T-helper 22 cell (primary cell): ENCODE results near the gene ARSB.
"Not testable (repeated sequence)": the region's sequence is repeated elsewhere in the genome, so short reads cannot be mapped to it uniquely, and the experiment has no call there.

Experiments used
- DNase-seq: peaks from one replicate; pipeline ENCODE4 v3.0.0-alpha.2; 2020; ENCODE audit warnings: low read depth

ARSB gene

GRCh38 chr5:78747705-78748359 lies 237.3 kb downstream of the ARSB start:
- DNase-seq, result no peak

GRCh38 chr5:78747055-78747454 lies 238.1 kb downstream of the ARSB start:
- DNase-seq, result no peak

DNA sequence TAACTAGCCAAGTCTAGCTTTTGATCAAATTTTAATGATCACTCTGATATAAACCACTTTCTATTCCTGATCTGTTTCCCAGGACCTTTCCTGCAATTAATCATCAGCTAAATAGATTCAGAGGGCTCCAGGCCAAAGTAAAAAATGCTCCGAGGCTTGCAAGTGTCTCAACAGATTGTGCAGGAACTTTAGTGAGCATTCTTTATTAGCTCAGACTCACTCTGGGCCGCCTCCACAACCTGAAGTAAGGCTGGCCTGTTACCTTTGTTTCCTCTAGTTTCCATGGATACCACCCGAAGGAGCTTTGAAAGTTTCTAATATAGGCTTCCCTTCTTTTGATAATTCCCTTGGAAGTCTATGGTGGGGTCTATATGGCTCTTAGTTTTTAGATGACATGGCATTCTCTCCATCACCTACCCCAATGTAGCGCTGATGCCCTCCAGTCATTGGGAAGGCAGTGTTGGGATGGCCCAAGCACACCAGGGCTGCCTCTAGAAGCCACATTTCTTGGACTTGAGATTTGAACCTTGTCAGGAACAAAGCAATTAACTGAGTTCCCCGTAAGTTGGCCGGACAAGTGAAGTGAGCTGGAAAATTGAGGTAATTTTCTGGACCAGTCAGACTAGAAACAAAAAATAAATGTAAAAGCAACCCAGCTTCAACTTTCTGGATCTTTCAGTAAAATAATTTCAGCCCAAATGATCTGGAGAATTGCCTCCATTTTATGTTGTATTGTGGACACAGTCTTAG lies 238.9 kb downstream of the ARSB start:
- DNase-seq, result no peak

- DNase-seq, result no peak
Measured at GRCh38 chr5:78744951-78745534, 240.1 kb downstream of the ARSB start.

GRCh38 chr5:78741019-78741418 lies 244.1 kb downstream of the ARSB start:
- DNase-seq, result no peak

DNA sequence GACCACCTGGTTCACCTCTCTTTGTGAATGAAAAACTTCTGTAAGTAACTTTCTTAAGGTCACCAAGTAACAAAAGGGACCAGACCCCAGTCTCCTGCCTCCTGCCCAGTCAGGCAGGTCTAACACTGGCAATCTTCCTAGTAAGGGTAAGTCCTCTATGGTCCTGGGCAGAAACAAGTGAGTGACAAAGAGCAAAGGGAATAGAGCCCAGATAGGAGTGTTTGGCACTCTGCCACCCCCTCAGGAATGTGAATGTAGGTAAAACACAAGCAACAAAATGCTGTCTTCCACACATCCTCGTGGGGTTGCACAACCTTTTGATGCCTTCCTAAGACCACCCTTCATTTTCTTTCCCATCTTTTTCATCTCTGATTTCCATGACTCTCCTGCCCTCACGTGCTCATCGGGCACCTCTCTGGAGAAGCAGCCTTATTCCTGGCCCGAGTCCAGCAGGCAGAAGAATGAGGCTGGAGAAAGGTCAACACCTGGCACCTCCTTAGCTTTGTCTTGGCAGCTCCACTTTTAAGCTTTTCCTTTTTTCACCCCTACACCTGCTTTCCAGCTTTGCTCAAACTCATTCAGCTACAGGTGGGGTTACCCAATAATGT lies 246.3 kb downstream of the ARSB start:
- no peak for DNase-seq

GRCh38 chr5:78738104-78738503 lies 247.0 kb downstream of the ARSB start:
- no peak for DNase-seq

DNA sequence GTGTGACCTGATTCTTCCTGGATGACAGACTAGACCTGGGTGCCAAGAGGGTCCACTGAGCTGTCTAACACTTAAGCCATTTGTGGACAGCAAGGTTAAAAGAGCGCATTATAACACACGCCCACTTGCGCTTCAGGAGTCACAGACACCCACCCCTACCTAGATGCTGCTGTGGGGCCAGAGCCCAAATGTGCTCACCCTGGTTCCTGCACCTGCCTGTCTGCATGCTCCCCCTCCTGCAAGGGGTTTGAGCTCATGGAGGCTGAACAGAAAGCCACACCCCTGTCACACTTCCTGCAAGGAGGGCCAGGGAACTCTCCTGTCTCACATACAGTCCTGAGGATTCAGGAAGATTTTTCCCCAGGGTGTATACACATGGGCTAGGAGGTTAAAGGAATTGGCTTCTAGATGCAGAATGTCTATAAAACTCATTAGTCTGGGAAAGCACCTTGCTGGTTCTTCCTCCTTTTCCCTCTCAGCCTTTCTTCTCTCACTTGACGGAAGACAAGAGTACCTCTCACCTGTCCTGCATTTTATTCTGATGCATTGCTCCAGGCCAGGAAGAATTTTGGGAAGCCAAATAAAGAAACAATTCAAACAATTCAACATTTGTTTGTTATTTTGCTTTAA lies 249.2 kb downstream of the ARSB start:
- no peak for DNase-seq

DNA sequence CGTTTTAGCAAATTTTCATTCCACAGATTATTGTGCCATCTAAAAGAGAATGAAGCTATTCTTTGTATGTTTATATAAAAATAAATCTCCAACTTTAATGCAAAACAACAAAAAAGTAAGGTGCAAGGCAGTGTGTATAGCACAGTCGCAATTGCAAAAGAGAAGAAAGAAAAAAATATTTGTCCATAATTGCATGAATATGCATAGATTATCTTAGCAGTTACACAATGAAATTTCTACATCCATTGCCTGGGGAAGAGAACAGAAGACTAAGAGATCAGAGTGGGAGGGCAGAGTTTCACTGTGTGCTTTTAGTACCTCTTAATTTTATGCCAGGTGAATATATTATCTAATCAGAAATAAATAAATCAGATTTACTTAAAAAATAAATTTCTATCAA lies 250.2 kb downstream of the ARSB start:
- DNase-seq, result no peak

DNA sequence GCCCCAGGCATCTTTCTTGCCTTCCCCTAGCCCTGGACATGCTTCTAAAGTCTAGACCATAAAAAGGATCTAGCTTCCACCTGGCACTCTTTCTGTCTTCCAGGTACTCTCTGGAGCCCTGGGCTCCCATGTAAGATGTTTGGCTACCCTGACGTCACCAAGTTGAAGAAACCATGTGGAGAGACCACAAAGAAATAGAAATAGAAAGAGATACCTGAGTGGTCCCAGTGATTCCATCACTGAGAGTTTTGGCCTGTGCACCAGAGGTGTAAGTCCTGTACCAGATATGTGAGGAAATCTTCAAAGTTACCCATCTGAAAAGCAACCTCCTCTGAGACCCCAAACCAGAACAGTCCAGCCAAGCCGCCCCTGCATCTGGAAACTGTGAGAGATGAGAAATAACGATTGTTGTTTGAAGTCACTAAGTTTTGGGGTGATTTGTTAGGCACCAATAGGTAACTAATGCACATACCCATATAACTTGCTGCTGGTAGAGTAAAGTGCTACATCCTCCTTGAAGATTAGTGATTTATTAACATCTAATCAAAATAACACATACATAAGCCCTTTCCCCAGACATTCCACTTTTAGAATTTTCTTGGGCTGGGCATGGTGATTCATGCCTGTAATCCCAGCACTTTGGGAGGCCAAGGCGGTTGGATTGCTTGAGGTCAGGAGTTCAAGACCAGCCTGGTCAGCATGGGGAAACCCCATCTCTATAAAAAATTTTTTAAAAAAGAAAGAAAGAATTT lies 250.8 kb downstream of the ARSB start:
- DNase-seq, result no peak

DNA sequence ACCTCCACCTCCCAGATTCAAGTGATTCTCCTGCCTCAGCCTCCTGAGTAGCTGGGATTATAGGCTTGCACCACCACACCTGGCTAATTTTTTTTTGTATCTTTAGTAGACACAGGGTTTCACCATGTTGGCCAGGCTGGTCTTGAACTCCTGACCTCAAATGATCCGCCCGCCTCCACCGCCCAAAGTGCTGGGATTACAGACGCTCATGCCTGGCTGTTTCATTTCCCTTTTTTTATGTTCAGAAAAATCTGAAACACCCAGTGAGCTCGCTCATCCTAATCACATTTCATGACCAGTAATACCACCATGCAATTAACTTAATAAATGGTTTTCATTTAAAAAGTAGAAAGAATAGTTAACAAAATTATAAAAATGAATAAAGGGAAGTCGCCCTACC lies 252.4 kb downstream of the ARSB start:
- DNase-seq, result not testable (repeated sequence)

GRCh38 chr5:78731884-78732283 lies 253.2 kb downstream of the ARSB start:
- no peak for DNase-seq

DNA sequence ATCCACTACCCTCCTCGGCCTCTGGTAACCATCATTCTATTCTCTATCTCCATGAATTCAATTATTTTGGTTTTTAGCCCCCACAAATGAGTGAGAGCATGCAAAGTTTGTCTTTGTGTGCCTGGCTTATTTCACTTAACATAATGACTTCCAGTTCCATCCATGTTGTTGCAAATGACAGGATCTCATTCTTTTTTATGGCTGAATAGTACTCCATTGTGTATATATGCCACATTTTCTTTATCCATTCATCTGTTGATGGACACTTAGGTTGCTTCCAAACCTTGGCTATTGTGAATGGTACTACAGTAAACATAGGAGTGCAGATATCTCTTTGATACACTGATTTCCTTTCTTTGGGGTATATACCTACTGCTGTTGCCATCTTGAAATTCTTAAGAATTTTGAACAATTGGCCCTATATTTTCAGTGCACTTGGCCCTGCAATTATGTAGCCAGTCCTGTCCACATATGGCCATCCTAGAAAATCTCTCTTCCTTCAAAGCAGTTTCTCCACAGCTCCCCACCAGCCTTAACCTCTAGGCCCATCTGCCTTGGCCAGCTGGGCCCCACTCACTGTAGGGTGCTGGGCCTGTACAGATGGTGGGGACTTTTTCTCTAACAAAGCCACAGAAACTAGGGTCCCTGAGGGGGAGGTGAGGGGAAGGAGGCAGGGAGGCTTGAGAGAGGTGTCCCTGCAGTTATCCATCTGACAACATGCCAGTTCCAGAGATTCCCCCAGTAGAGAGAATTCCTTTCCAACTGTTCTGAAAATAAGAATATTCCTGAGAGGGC lies 254.6 kb downstream of the ARSB start:
- DNase-seq, result no peak

GRCh38 chr5:78727786-78728761 lies 257.0 kb downstream of the ARSB start:
- no peak for DNase-seq
